HG03378 (cell line): ENCODE results near the gene RAPGEF1.
A peak's percentile ranks its signal among the peaks of the same experiment; 100 is the strongest.

Experiments
- ATAC-seq: cut with Tn5 transposase; IDR thresholded peaks from one replicate; pipeline ENCODE4 v1.9.1; 2021; ENCODE audit warnings: mild to moderate bottlenecking, moderate library complexity; ENCODE audit not compliant: unreplicated experiment

The RAPGEF1 gene

DNA sequence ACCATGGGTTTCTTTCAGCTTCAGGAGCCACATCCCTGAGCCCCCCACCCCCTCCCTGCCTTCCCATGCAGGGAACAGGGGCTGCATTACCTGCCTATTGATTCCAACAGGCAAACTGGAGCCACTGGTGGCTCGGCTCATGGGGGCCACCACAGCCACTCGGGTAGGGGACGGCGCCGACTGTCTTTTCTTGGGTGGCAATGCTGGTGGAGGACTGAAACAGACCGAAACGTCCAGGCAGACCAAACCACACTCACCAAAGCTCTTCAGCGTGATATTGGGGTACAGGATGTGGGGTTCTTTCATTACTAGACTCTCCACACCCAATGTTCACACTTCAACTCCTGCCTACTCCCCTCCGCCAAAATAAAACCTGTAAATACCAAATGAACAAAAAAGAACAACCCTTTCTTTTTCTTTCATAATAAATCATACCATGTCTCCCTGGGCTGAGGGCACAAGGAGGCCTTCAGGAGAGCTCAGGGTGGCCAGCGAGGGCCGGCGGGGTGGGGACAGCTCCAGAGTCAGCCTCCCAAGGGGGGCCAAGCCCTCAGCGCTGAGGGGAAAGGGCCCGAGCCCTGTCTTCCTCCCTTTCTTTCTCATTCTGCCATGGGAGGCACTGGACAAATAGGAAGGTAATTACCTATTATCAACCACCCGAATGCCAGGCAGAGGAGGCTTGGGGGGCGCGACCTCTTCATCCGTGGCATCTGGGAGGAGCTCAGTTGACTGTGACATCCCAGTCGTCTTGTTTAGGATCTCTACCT is 111.2 kb downstream of the RAPGEF1 start:
- no peak for ATAC-seq

DNA sequence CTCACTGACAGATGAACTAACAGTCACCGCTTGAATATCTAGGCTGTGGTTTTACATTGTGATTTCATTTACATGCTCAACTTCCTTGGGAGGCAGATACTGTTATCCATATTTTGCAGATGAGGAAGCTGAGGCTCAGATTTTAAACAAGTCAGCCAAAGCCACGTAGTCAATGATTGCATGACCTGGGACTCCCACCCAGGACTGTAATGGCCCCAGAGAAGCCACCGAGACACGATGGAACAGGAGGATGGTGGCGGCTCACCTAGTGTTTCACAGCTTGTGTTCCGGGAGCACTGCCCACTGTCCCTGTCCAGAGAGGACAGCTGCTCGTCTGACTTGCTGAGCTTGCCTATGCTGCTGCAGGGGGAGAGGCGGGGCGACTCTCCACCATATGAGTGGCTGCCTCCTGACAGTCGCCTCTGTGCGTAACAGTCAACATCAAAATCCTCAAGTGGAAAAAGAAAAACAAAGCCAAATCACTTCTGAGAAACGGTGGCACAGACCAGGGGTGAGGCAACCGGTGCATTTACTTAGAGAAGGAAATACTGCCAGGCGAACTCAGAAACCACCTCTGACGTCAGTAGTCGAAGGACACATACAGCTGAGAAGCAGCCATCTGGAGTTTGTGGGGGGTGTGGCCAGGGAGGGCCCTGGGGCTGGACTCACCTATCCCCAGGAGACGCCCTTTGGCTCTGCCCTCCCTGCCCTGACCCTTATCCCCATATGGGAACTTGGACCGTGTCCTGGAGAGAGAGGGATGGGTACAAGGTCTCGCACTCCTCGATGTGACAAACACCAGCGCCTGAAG is 112.0 kb downstream of the RAPGEF1 start:
- ATAC-seq: peak; percentile 42

- no peak for ATAC-seq
Observed at GRCh38 chr9:131627326-131627647, 112.6 kb downstream of the RAPGEF1 start.

GRCh38 chr9:131625790-131626670 is 113.8 kb downstream of the RAPGEF1 start:
- no peak for ATAC-seq

DNA sequence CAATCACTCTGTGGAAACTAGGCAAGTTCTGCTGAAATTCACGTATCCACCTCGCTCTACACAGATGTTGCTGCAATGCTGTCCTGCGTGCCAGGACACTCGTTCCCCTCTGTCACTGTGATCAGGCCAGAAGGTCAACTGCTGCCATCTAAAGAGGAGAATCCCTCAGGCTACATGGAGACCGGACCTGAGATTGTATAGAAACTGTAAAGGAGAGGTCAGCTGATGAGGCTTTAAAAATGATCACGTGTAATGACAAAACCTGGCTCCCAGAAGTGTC is 114.4 kb downstream of the RAPGEF1 start:
- ATAC-seq: no peak

- no peak for ATAC-seq
Observed at GRCh38 chr9:131624636-131625507, 115.0 kb downstream of the RAPGEF1 start.

DNA sequence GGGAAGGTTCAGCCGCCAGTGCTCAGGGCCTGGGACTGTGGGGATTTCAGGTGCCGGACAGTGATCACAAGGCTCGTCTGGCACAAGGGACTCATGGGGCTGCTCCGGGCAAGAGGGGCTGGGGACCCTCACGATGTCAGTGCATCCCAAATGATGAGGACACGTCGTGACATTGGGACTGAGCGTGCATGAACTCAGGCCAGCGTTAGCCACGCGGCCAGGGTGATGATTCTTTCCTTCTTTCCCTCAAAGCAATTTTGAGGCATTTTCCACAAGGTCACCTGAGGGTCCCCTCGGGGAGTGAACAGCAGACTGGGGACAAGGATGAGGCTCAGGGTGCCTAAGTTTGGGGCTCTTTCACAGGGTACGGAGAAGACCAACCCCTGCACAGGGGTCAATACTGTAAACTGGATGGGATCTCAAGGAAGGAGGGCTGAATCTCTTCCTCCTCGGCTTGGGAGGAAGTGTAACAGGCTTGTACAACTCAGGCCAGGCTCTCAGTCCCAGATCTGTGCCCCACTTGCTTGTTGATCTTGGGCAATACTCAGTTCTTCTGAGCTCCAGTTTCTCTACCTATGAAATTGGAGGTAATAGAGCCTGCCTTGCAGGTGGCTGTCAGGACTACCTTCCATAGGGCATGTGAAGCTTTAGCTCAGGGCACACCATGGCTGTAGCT is 116.1 kb downstream of the RAPGEF1 start:
- ATAC-seq: no peak

DNA sequence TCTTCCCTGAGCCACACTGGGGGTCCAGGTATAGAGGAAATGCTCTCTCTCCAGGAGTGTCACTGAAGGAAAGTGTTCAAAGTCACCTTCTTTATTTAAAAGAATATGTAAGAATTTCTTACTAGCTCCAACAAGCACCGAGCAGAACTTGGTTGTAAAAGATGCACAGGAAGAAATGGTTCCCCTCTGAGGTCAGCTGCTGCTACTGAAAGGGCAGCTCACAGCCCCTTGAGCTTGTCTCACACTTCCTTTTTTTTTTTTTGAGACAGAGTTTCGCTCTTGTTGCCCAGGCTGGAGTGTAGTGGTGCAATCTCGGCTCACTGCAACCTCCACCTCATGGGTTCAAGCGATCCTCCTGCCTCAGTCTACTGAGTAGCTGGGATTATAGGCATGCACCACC is 117.4 kb downstream of the RAPGEF1 start:
- no peak for ATAC-seq

DNA sequence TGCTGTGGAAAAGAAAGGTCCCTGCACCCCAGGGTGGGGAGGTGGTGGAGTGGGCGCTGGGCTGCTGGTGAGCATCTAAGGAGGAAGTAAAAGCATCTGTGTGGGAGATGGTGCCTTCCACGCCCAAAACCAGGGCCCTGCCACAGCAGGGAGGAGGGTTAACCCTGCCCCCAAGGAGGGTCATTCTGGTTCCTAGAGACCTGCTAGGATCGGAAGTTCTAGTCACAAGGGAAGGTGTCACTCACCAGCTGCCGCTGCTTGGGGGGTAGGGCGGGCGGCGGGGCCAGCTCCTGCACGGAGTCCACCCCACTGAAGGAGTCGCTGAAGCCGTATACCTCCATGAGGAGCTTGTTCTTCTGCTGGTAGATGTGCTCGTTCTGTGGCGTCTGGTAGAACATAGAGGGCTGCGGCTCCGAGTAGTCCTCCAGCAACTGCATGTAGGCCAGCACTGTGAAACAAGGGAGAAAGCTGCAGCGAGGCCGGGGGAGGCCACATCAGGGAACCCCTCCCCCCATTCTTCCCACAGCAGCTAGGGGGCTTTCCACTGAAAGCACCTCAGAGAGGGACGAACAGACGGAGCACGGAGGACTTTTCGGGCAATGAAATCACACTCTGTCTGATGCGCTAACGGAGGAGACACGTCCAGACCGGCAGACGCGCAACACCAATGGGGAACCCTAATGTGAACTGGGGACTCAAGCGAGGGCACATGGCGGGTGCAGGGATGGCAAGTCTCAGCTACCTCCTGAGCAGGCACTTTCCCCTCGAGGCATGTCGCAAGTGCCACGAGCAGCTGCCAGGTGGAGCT is 118.1 kb downstream of the RAPGEF1 start:
- ATAC-seq: peak; percentile 70

GRCh38 chr9:131620764-131621520 is 118.9 kb downstream of the RAPGEF1 start:
- peak; percentile 24 for ATAC-seq

DNA sequence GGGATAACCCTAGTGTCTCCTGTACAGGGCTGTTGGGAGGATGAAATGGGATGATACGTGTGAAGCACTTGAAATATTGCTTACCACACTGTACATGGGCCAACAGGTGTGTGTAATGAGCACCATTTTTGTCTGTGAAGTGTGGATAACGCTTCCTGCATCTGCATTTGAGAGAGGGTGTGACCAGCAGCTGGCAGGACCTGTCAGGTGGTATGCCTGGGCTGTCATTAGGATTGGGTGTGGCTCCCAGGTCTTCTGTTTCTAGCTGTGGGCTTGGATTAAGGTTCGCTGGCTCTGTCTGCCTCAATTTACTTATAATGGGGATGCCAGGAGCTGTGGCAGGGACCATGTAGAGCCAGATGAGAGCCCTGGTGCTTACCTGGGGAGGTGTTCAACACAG is 120.2 kb downstream of the RAPGEF1 start:
- no peak for ATAC-seq

GRCh38 chr9:131618785-131619184 is 121.1 kb downstream of the RAPGEF1 start:
- no peak for ATAC-seq

GRCh38 chr9:131618071-131618479 is 121.8 kb downstream of the RAPGEF1 start:
- ATAC-seq: no peak

- no peak for ATAC-seq
Observed at GRCh38 chr9:131617611-131618010, 122.3 kb downstream of the RAPGEF1 start.

- no peak for ATAC-seq
Observed at GRCh38 chr9:131616983-131617604, 122.8 kb downstream of the RAPGEF1 start.

DNA sequence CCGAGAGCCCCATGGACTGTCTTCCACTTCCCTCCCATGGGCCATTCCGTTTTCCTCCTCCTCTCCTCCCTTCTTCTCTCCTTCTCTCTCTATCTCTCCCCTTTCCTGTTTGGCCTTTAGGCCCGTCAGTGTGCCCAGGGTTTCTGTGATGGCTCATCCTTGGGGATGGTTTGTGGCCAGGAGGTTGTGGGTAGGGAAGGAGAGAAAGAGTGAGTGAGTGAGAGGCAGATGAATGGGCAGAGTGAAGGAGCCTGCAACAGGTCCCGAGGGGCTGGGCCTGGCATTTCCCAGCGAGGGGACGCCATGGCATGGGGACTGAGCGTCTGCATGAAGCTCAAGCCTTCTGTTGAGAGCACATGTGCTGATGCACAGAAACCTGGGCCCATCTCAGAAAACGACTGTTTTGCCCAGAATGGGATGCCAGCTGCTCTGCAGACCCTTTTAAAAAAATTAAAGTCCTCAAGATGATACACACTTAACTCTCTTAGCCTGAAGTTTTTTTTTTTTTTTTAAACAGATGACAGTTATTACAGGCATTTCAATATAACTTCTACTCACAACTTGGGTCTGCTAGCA is 125.4 kb downstream of the RAPGEF1 start:
- ATAC-seq: no peak

- no peak for ATAC-seq
Observed at GRCh38 chr9:131613921-131614320, 126.0 kb downstream of the RAPGEF1 start.

GRCh38 chr9:131612851-131613250 is 127.0 kb downstream of the RAPGEF1 start:
- no peak for ATAC-seq
